ENCODE data around the gene APOC3.

- TF ChIP-seq YY1 (IDR thresholded peaks at IDR 0.05; ENCODE audit: insufficient read depth, insufficient read length), result no peak
- no peak for TF ChIP-seq ZNF274 (IDR thresholded peaks at IDR 0.05; ENCODE audit: low read depth, low read length)
These were observed 2.8 kb upstream of the APOC3 start for GRCh38 chr11:116826751-116827431.
